ENCODE measurements around the gene NELFCD.
"Not testable (repeated sequence)": the region's sequence is repeated elsewhere in the genome, so short reads cannot be mapped to it uniquely, and the experiment has no call there.

The NELFCD gene

GRCh38 chr20:59010995-59011873 is 30.2 kb downstream of the NELFCD start:
- DNase-seq = peak in 1 of 2 donors; percentile 21

GRCh38 chr20:59011874-59012157 is 30.8 kb downstream of the NELFCD start:
- not testable (repeated sequence) for DNase-seq

DNA sequence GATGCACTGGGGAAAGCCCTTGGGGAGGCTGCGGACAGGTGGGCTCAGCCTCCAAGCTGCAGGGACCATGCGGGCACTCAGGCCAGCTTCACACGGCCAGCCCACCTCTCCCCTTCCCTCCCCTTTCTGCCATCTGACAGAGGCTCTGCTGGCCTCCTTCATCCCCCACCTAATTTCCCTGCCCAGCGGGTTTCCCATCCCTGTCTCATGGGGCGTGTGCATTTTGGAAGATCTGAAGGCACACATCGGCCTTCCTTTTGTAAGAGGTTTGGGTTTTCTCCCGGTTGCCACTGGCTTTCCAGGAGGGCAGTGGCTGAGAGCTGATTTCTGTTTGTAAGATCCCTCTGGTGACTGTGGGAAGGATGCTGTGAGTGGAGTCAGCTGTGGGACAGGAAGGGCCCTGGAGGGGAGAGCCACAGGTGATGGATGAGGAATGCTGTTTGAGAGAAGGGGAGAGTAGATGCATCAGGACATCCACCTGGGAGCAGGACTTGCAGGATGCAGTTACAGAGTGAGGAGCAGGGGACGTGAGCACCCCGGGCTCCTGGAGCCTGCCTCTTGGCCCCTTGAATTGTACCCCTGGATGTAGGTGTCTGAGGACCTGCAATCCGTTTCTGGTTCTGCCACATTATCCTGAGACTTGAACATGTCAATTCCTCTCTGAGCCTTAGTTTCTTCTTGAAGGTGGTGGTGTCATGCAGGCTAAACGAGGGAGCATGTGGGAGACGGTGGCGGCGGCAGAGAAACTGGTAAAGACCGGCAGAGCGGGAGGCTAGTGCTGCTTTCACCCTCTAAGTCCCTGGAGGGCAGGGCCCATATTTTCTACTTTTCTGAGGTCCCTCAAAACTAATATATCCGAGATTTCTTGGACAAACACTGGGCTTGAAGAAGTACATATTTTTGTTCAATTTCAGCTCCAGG is 32.2 kb downstream of the NELFCD start:
- no peak for DNase-seq

DNA sequence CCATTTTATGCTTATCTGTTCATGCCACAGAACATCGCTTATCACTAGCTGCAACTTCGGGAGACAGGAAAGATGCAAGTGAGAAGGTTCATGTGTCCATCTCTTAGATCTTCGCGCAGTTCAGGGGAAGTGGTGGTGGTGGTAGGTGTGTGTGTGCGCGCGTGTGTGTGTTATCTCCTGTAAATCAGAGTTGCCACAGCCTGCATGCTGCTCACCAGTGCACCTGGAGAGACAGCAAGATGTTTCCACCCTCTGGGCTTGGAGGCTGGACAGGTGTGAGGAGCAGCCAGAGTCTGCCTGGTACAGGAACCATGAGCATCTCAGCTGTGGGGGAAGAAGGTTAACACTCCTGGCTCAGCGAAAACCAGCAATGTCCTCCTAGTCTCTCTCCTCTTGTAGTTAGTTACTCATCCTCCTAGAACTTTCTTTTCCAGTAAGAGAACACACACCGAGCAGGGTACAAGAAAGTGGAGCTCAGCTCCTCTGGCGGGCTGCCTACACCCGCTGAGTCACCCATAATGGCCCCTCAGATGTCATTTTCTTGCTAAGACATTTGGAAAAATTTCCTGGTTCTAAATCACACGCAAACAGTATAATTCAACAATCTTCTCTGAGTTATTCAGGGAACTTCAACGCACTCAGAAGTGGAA is 33.0 kb downstream of the NELFCD start:
- DNase-seq = no peak

- DNase-seq = no peak
Measured at GRCh38 chr20:59014680-59015389, 33.8 kb downstream of the NELFCD start.

DNA sequence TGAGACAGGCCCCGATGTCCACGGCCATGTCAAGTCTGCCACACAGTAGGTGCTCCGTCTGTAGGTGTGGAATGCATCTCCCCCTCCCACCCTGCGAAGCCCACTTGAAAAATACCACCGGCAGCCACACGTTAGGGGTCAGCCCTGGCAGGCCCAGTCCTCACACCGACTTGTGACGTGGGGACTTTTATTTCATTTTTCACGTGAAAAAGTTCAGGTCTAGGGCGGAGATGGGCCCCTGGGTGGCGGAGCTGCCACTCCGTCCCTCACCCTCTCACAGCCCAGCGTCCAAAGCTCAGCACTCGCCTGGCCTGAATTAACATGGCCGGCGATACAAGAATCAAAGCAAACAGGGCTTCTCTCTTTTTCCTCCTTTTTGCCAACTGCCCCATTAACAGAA is 34.4 kb downstream of the NELFCD start:
- no peak for DNase-seq

DNA sequence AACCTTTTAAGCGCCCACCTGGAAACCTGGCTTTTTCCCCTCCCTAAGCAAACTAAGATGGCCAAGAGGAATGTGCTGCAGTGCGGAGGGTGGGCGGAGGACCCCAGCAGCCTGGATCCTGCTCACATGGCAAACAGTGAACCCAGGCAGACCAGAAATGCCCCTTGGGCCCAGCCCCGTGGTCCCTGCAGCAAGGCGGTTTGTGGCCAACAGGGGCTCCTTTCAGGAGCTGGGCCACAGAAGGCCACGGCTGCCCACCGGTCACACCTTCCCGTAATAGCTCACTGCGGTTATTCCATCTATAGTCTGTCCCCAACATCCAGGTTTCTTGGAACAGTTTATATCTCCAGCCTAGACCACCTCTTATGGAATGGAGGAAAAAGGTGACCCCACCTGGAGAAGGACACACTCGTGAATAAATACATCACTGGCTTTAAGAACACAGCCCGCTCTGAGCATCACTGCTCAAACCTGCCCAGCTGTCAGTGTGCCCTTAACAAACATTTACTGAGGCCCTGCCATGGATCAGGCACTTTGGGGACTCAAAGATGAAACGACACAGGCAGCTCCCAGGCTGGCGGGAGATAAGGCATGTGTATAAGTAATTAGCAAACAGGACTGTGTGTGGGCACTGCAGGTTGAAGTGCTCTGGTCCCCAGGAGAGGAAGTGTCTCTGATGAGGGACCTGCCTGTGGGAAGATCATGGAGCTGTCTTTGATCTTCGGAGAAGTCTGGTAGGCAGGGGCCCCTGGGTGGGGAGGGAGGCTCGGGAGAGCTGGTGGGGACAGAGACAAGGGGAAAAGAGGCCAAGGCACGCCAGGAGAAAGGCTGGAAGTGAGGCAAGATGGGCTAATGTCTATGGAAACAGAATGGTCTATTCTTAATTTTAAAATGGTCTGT is 35.0 kb downstream of the NELFCD start:
- no peak for DNase-seq

- no peak for DNase-seq
Measured at GRCh38 chr20:59016795-59017492, 35.9 kb downstream of the NELFCD start.

- no peak for DNase-seq
Measured at GRCh38 chr20:59017493-59018231, 36.6 kb downstream of the NELFCD start.

- DNase-seq = no peak
Measured at GRCh38 chr20:59018817-59019216, 37.8 kb downstream of the NELFCD start.

GRCh38 chr20:59019217-59019616 is 38.2 kb downstream of the NELFCD start, which contains the start of gene TUBB1:
TSS of gene TUBB1 (plus strand) at chr20:59019429. CDS start at chr20:59019523, 94 bp downstream.
- no peak for DNase-seq

DNA sequence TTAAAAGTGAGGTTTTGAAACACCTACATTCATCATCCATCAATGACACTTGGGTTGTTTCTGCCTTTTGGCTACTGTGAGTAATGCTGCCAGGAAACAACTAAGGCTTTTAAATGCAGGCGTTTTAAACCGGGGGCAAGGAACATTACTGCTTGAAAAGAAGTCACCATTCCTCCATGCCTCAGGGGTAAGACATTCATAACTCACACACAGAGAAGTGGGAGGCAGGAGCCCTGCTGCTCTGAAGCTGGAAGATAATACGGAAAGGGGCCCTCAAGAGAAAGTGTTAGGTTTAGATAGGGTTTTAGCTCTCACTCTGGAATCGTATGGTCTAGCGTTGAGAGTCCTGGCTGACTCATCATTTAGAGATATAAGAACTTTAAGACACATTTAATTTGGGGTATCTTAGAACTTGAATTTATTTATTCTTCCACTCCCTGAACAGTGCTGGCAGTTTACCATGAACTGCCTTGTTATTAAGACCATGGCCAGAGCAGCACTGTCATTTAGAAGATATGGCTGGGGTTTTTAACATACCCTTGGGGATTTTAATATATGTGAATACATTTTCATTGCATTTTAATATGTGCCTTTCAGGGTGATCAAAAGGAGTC is 40.0 kb downstream of the NELFCD start:
- no peak for DNase-seq

GRCh38 chr20:59022754-59023153 is 41.7 kb downstream of the NELFCD start:
- no peak for DNase-seq

DNA sequence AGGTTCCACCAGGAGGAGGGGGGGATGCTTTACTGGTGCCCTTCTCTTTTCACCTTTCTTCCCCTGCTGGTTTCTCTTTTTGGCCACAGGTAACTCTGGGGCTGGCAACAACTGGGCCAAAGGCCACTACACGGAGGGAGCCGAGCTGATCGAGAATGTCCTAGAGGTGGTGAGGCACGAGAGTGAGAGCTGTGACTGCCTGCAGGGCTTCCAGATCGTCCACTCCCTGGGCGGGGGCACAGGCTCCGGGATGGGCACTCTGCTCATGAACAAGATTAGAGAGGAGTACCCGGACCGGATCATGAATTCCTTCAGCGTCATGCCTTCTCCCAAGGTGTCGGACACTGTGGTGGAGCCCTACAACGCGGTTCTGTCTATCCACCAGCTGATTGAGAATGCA is 42.6 kb downstream of the NELFCD start:
- DNase-seq = no peak

GRCh38 chr20:59024111-59024530 is 43.1 kb downstream of the NELFCD start:
- no peak for DNase-seq

DNA sequence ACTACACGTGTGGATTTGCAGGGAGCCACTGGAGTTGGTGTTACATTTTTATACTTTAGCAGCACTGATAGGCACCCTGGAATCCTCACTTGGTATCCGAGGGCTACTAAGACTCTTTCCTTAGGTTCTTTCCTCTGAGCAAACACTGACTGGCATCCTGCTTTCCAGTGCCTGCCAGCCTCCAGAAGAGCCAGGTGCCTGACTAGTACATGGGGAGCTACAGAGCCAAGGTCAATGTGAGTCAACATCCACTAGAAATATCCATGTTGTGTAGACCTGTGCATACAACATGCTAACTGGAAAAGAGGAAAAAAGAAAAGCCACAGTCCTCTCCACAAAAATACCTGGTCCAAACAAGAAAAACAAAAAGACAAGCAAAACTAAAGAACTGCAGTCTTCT is 44.0 kb downstream of the NELFCD start:
- DNase-seq = no peak

DNA sequence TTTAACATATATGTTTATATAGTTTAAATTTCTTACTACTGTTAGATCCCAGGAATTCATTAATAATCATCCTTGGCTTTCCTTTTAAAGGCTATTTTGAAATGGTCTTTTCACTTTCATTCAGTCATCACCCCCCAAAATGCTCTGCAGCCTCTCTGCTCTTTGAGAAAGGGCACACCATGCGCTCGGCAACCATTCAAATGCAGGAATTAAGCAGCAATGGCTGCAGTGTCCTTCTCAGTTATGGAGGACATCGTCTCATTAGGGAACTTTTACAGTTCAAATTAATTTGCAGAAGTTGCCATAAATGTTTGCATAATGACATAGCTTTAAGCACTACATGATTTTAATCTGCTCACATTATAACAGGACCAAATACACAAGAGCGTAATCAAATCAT is 44.5 kb downstream of the NELFCD start:
- no peak for DNase-seq

DNA sequence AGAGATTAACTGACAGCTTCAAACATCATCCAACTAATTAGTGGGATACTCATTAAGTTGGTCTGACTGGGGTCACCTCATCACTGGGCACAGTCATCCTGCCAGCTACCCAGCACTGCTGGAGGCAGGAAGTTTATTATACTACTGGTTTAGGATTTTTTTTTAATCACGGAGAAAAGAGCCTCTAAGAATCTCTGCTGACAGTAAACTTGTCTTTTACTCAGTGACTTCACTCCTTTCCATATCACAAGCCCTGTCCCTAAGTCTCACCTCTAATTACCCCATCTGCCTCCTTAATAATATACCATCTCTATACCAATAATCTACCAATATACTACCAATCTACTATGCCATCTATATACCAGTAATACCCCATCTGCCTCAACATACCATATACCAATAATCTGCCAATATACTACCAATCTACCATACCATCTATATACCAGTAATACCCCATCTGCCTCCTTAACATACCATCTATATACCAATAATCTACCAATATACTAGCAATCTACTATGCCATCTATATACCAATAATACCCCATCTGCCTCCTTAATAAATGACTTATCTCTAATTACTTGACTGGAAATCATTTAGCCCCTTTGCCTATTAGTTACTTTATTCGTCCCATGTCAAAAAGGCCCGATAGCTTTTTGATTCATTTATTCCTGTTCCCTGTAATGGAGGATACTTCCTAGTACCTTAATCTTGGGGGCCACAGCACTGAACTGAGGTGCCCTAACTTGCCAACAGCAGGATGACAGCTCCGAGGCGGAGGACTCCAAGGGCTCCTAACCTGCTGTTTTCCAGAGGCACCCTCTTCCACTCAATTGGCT is 46.1 kb downstream of the NELFCD start:
- DNase-seq = no peak
